GM04503 (cell line): ENCODE data around the gene NECTIN4.

Experiments used
- DNase-seq: peaks from one replicate; pipeline ENCODE4 v3.0.0-alpha.2; 2012; ENCODE audit warnings: low read depth

Gene NECTIN4

GRCh38 chr1:161021970-161022353 is 67.4 kb downstream of the NECTIN4 start:
- no peak for DNase-seq

GRCh38 chr1:161021165-161021969 is 68.0 kb downstream of the NECTIN4 start:
- DNase-seq = no peak
